Measurements from ENCODE around the gene C5orf47. TPM values are rescaled to one million over a fixed set of nuclear protein-coding genes. Genes with fewer than 3 reads are reported as not detected.

The C5orf47 gene
- total and polyA plus RNA-seq, 2 of the 8 experiments (the other 6 are each of a cell fraction or from before 2014, with no cell fraction given) = 0.11 TPM; not detected in 1

DNA sequence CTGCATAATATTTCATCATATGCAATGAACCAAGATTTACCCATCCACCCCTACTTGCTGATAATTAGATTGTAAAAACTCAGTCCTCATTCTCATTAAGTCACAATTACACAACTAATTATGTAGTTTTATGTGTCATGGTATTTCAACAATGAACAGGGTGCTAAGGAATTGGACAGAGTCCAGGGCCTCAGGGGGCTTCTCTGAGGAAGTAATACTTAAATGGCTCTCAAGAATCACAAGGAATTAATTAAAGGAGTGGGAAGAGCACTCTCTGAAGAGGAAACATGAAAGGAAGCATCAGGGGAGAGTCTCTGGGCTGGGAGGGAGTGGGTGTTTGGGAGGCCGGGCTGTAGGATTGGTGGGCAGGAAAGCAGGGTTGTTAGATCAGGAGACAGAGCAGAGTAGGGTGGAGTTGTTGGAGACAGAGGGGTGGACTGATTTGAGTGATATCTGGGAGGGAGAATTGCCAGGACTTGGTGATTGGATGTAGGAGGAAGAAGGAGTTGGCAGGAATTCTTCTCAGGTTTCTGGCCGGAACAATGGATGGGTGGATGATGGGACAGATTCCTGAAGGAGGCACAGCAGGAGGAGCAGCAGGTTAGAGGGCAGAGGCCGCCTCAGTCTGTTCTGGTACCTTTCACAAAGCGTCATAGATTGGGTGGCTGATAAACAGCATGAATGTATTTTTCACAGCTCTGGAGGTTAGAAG, 33.6 kb downstream of the C5orf47 start:
- no peaks in the 10 kb centered on the region for H3K27me3 ChIP-seq (replicated peaks in 1 of 4; ENCODE audit: control insufficient read depth in 3 of 4, extremely low read depth in 1 of 4, insufficient read depth in 3 of 4, low read length in 3 of 4)
- no peak overlapping the region for H3K27ac ChIP-seq (ENCODE audit: low read depth, low read length)
- H2BK15ac ChIP-seq (ENCODE audit: low read length) = 0 out of 2 replicates have a peak overlapping the region, but pooled peaks have one; percentile 61
- CTCF ChIA-PET (ENCODE audit: partially characterized antibody) = interaction anchor here (0.8 to 1.6 kb wide), 2 partner anchors 15 to 289 kb away, joined by 3 to 7 read pairs; no protein-coding TSS in a partner anchor
- no peak overlapping the region for H2BK120ac ChIP-seq (replicated peaks; ENCODE audit: low read depth, low read length)
- POLR2A ChIA-PET (ENCODE audit: partially characterized antibody) = no interaction called here
- no peak overlapping the region; a peak in 1 of 4 replicates for H3K4me2 ChIP-seq (ENCODE audit: insufficient read depth in 1 of 2, low read depth in 2 of 2, low read length in 2 of 2)
- H2BK12ac ChIP-seq (ENCODE audit: low read depth, low read length) = peak overlapping the region; percentile 39; the same call in 1 of the 2 replicates
- no peak for DNase-seq (ENCODE audit: low read depth in 1 of 2, low spot score in 2 of 2)
- no peak overlapping the region for H3K4me3 ChIP-seq (ENCODE audit: extremely low read depth in 1 of 4, insufficient read depth in 2 of 4, low read depth in 3 of 4, low read length in 4 of 4)
- FAIRE-seq = no peak
- no peaks in the 10 kb centered on the region; a peak in 3 of 7 replicates for H3K4me1 ChIP-seq (replicated peaks in 1 of 4; ENCODE audit: control insufficient read depth in 3 of 4, insufficient read depth in 4 of 4, low read length in 3 of 4)
- WGBS, 2 experiments (ENCODE audit: extremely low coverage in 1 of 2, insufficient coverage in 1 of 2, insufficient read length in 1 of 2, insufficient replicate concordance in 2 of 2, low coverage in 1 of 2, low lambda C conversion rate in 2 of 2, missing lambda C conversion rate in 1 of 2) = 87% methylated on average over 4 of the region's 4 CpGs; no CpG with 5 or more reads in 1 of the 2 experiments
- no peak overlapping the region for H4K5ac ChIP-seq (ENCODE audit: insufficient read length, low read depth, low read length)
- H3K79me1 ChIP-seq (ENCODE audit: low read depth, low read length) = no peaks in the 10 kb centered on the region
- H3K56ac ChIP-seq (replicated peaks; ENCODE audit: insufficient read length, low read depth, low read length) = no peak overlapping the region
- H4K20me1 ChIP-seq (replicated peaks in 1 of 2; ENCODE audit: control insufficient read depth in 1 of 2, insufficient read depth in 2 of 2, low read length in 2 of 2) = no peaks in the 10 kb centered on the region
- H4K91ac ChIP-seq (replicated peaks; ENCODE audit: insufficient read length, low read length) = no peak overlapping the region
- no peaks in the 10 kb centered on the region for H3K23me2 ChIP-seq (ENCODE audit: low read depth, low read length)
- no peaks in the 10 kb centered on the region for H3K36me3 ChIP-seq (ENCODE audit: control insufficient read depth in 2 of 4, insufficient read depth in 4 of 4, low read length in 3 of 4)
- H2AFZ ChIP-seq (ENCODE audit: low read length) = peak overlapping the region; percentile 85
- no peak overlapping the region for H3K23ac ChIP-seq (ENCODE audit: insufficient read length)
- TF ChIP-seq HDAC6 (IDR thresholded peaks at IDR 0.05; ENCODE audit: low read depth, low read length) = no peak
- no peak for TF ChIP-seq NANOG (IDR thresholded peaks at IDR 0.05; ENCODE audit: insufficient read depth, low read depth, low read length, poor library complexity, severe bottlenecking)
- no peak for TF ChIP-seq PHF8 (conservative IDR thresholded peaks at IDR 0.05; ENCODE audit: low read depth, low read length)
- TF ChIP-seq ASH2L (IDR thresholded peaks at IDR 0.05; ENCODE audit: low read length) = no peak
- H2AK5ac ChIP-seq (ENCODE audit: low read depth, low read length) = no peak overlapping the region
- no peak overlapping the region for H3K14ac ChIP-seq (ENCODE audit: insufficient read length)
- H3K18ac ChIP-seq (ENCODE audit: extremely low read depth, low read length) = no peak overlapping the region
- H3K4ac ChIP-seq (replicated peaks; ENCODE audit: insufficient read length, low read depth, low read length) = no peak overlapping the region
- no peaks in the 10 kb centered on the region; a peak in 1 of 4 replicates for H3K9me3 ChIP-seq (ENCODE audit: insufficient read depth in 2 of 2, low read depth in 1 of 2, low read length in 1 of 2)
- H2BK5ac ChIP-seq (ENCODE audit: low read depth, low read length) = no peak overlapping the region
- no peak overlapping the region for H3K9ac ChIP-seq (replicated peaks in 1 of 4; ENCODE audit: extremely low read depth in 1 of 4, low read depth in 3 of 4, low read length in 3 of 4)
- no peak overlapping the region for H4K8ac ChIP-seq (ENCODE audit: extremely low read depth, insufficient read depth, low read length)
- no peak overlapping the region for H2BK20ac ChIP-seq (ENCODE audit: low read length)
- no peaks in the 10 kb centered on the region for H3K79me2 ChIP-seq (ENCODE audit: control insufficient read depth in 1 of 2, insufficient read depth in 2 of 2, low read length in 2 of 2)

Measured in H1 (cell line).